ENCODE measurements around the gene TBC1D9B. TPM values are rescaled to one million over a fixed set of nuclear protein-coding genes. Genes with fewer than 3 reads are reported as not detected.

Gene TBC1D9B
- total RNA-seq, 1 donor from 2014 or later: 79.6 TPM

DNA sequence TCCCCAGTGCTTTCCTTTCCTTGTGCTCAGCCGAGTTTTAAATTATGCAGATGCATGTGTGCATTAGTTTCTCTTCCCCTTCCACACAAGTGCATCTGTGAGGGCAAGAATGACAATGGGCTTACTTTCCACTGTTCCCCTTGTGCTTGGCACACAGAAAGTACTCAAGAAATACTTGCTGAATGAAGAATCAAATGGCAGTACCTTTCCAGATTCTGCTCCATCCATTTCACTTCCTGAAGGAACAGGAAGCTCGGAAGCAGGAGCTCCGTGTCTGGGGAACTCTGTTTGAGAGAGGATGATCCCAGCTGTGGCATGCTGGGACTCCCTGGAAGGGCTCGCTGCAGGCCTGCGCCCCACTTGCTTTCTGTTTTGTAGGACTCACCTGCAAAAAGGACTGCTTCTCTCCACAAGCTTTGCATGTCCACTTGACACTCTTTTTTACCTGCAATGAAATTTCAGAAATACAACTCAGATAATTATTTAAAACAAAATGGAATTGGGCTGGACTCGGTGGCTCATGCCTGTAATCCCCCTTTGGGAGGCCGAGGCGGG is 54.6 kb downstream of the TBC1D9B start:
- Histone ChIP-seq H3K27me3 (ENCODE audit: control insufficient read depth, insufficient read depth, low read length) (no peaks in the 10 kb centered on the region), H3K36me3 (ENCODE audit: control insufficient read depth, insufficient read depth, low read length) (peaks cover 1% of the 10 kb centered on the region), H3K4me3 (ENCODE audit: low read depth, low read length) (no peak overlapping the region)
- no peak for DNase-seq (ENCODE audit: low read depth)
- TF ChIP-seq, protein P1, sequence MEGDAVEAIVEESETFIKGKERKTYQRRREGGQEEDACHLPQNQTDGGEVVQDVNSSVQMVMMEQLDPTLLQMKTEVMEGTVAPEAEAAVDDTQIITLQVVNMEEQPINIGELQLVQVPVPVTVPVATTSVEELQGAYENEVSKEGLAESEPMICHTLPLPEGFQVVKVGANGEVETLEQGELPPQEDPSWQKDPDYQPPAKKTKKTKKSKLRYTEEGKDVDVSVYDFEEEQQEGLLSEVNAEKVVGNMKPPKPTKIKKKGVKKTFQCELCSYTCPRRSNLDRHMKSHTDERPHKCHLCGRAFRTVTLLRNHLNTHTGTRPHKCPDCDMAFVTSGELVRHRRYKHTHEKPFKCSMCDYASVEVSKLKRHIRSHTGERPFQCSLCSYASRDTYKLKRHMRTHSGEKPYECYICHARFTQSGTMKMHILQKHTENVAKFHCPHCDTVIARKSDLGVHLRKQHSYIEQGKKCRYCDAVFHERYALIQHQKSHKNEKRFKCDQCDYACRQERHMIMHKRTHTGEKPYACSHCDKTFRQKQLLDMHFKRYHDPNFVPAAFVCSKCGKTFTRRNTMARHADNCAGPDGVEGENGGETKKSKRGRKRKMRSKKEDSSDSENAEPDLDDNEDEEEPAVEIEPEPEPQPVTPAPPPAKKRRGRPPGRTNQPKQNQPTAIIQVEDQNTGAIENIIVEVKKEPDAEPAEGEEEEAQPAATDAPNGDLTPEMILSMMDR (IDR thresholded peaks at IDR 0.05; ENCODE audit: insufficient read depth, low read length, poor library complexity, severe bottlenecking): no peak

DNA sequence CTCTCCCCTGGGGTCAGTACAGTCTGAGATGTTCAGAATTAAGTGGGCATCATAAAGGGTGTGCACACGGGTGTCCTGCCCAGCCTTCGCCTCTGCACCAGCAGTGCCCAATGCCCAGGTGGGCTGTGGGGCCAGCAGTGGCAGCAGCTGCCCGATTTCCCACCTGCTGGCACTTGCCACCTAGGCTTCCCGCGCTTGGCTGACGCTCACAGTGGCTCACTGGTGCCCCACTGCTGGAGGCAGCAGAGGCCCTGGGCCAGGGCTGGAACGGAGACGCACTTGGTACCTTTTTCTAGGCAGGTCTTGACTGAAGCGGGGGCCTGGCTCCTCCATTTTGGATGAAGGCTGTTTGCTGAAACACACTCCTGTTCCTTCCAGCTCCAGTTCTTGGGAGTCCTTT is 66.1 kb downstream of the TBC1D9B start:
- Histone ChIP-seq H3K27me3 (ENCODE audit: control insufficient read depth, insufficient read depth, low read length) (no peaks in the 10 kb centered on the region), H3K36me3 (ENCODE audit: control insufficient read depth, insufficient read depth, low read length) (no peaks in the 10 kb centered on the region), H3K4me3 (ENCODE audit: low read depth, low read length) (no peak overlapping the region)
- no peak for DNase-seq (ENCODE audit: low read depth)
- TF ChIP-seq, protein P1 (IDR thresholded peaks at IDR 0.05; ENCODE audit: insufficient read depth, low read length, poor library complexity, severe bottlenecking): no peak

DNA sequence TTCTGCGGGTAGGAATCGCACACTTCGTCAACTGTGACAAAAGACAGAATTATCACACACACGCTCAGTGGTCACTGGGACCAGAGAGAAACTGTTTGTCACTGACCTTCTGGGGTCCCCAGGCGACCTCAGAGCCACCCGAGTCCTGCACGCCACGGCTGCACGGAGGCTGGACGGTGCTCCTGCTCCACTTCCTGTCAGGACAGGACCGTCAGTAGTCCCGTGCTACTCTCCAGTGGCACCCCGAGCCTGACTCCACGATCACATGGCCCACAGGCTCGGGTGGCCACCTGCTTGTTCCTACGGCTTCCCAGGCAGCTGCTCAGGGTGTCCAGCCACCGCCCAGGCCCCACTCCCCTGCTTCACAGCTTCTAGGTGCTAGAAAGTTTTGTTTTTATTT is 66.9 kb downstream of the TBC1D9B start:
- peaks cover 3% of the 10 kb centered on the region for H3K36me3 ChIP-seq (ENCODE audit: control insufficient read depth, insufficient read depth, low read length)
- TF ChIP-seq, protein P1 (IDR thresholded peaks at IDR 0.05; ENCODE audit: insufficient read depth, low read length, poor library complexity, severe bottlenecking): no peak
- DNase-seq (ENCODE audit: low read depth): no peak
- H3K27me3 ChIP-seq (ENCODE audit: control insufficient read depth, insufficient read depth, low read length): no peaks in the 10 kb centered on the region
- H3K4me3 ChIP-seq (ENCODE audit: low read depth, low read length): no peak overlapping the region

DNA sequence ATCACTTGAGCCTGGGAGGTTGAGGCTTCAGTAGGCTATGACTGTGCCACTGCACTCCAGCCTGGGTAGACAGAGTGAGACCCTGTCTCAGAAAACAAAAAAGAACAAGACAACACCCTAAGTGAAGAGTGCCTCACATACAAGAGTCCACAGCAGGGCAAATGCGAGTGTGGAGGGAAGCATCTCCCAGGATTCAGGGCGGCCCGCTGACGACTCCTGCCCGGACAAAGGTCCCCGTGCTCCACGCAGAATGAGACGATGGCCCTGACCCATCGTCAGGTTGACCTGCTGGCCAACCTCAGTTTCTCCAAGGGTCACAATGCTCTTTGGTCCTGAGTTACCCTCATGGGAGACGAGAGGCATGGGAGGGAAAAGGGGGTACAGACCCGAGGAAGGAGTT is 67.4 kb downstream of the TBC1D9B start:
- TF ChIP-seq, protein P1 (IDR thresholded peaks at IDR 0.05; ENCODE audit: insufficient read depth, low read length, poor library complexity, severe bottlenecking): no peak
- no peak overlapping the region for H3K4me3 ChIP-seq (ENCODE audit: low read depth, low read length)
- no peak for DNase-seq (ENCODE audit: low read depth)
- H3K36me3 ChIP-seq (ENCODE audit: control insufficient read depth, insufficient read depth, low read length): peaks cover 3% of the 10 kb centered on the region
- no peaks in the 10 kb centered on the region for H3K27me3 ChIP-seq (ENCODE audit: control insufficient read depth, insufficient read depth, low read length)

DNA sequence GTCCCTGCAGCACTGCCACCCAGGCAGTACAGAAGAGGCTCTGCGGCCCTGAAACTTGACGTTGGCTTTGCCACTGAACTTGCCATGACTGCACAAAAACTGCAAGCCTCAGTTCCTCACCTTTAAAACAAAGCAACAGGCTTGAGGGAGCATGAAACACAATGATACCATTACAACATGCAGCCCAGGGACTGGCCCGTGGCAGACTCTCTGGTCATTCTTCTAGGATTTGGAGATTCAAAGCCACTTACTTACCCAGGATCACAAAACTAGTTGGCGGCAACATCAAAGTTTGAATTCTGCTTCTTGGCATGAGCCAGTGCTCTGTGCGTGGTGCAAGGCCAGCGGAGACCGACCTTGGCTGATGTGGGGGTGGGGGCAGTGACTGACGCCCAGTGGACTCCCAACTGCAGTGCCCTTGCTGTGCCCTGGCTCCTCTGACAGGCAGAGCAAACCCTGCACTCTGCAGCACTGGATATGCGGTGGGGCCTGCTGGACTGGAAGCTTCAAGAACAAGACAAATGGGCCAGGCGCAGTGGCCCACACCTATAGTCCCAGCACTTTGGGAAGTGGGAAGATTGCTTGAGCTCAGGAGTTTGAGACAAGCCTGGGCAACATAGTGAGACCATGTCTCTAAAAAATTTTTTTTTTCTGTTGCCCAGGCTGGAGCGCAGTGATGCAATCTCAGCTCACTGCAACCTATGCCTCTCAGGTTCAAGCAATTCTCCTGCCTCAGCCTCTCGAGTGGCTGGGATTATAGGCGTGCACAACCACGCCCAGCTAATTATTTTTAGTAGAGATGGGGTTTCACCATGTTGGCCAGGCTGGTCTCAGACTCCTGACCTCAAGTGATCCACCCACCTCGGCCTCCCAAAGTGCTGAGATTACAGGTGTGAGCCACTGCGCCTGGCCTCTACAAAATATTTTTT is 68.1 kb downstream of the TBC1D9B start:
- TF ChIP-seq, protein P1 (IDR thresholded peaks at IDR 0.05; ENCODE audit: insufficient read depth, low read length, poor library complexity, severe bottlenecking): no peak
- Histone ChIP-seq H3K27me3 (ENCODE audit: control insufficient read depth, insufficient read depth, low read length) (no peaks in the 10 kb centered on the region), H3K4me3 (ENCODE audit: low read depth, low read length) (no peak overlapping the region), H3K36me3 (ENCODE audit: control insufficient read depth, insufficient read depth, low read length) (peaks cover 3% of the 10 kb centered on the region)
- DNase-seq (ENCODE audit: low read depth): no peak
